Activated T-helper 2 cell treated with anti-CD3 and anti-CD28 coated beads, Interferon-gamma antibody, Interleukin-2, Interleukin-4, amounts not matched to agents 10 μg/mL and 5 μg/mL and 100 μg/mL, durations not matched to agents 14 hours and 24 hours and 36 hours (primary cell): ENCODE results near the gene LZTS3. TPM values are rescaled to one million over a fixed set of nuclear protein-coding genes. Genes with fewer than 3 reads are reported as not detected.
"Not testable (repeated sequence)": the region's sequence is repeated elsewhere in the genome, so short reads cannot be mapped to it uniquely, and the experiment has no call there.

Experiments
- DNase-seq: peaks from one replicate; pipeline ENCODE4 v3.0.0; 2021; ENCODE audit warnings: low spot score
- H3K27ac Mint-ChIP-seq: one replicate; pipeline ENCODE4 v1.8.0; 2021; ENCODE audit warnings: mixed read lengths
- H3K27me3 Mint-ChIP-seq: one replicate; pipeline ENCODE4 v1.8.0; 2021; ENCODE audit warnings: low read depth, mixed read lengths
- H3K36me3 Mint-ChIP-seq: one replicate; pipeline ENCODE4 v1.8.0; 2021; ENCODE audit warnings: low read depth, mixed read lengths
- H3K4me1 Mint-ChIP-seq: one replicate; pipeline ENCODE4 v1.8.0; 2021; ENCODE audit warnings: low read depth, mixed read lengths
- H3K4me3 Mint-ChIP-seq: one replicate; pipeline ENCODE4 v1.8.0; 2021; ENCODE audit warnings: low read depth, mild to moderate bottlenecking, moderate library complexity, mixed read lengths
- H3K9me3 Mint-ChIP-seq: one replicate; pipeline ENCODE4 v1.8.0; 2021; ENCODE audit warnings: mixed read lengths
- intact Hi-C: fragments of 100-400 bp; cut with micrococcal nuclease; formaldehyde crosslinking; loops from one replicate; pipeline ENCODE4 v1.15.1; 2023
- total RNA-seq: library from RNA; stranded (reverse); gene quantifications from 2 replicates; pipeline ENCODE4 v1.2.3, GENCODE V29; 2022

Gene LZTS3
- total RNA-seq, 1 donor from 2014 or later = 0.66 TPM

DNA sequence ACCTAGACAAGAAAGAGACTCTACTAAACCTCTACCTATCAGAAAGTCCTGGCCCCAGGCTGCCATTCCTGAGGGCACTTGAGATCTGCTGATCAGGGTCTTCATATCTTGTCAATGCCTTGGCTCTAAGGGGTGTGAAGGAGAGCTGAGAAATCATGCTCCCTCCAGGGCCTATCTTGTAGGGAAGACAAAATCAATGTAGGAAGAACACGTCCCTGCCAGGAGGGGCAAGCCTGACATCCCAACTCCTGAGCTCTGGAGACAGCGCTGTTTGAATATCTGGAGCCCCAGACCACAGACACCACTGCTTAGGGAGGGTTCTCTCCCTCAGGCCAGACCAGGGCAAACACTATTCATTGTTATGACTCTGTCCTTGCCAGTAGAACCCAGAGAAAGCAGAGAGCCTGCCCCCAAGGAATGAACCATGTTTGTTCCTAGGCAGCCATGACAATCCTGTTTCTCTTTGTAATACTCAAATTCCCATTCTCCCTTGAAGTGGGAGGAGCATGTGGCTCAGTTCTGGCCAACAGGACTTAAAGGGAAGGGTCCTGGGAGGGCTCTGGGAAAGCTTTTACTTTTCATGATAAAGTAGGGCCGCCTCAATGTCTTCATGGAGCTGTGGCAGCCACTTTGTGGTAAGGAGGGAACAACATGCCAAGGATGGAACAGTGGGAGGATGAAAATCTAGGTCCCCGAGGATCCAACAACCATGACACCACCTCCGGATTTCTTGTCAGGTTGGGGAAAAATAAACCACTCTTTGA lies 11.9 kb downstream of the LZTS3 start:
- Mint-ChIP-seq H3K36me3 (peaks cover 14% of the 10 kb centered on the region), H3K4me3 (peak overlapping the region; percentile 44), H3K4me1 (peaks cover 21% of the 10 kb centered on the region), H3K9me3 (no peaks in the 10 kb centered on the region), H3K27ac (no peak overlapping the region), H3K27me3 (no peaks in the 10 kb centered on the region)
- no peak for DNase-seq
- intact Hi-C loops = no loop called here

- H3K27me3 Mint-ChIP-seq = no peaks in the 10 kb centered on the region
- intact Hi-C loops = no loop called here
- no peak for DNase-seq
- H3K4me1 Mint-ChIP-seq = peaks cover 27% of the 10 kb centered on the region
- no peak overlapping the region for H3K27ac Mint-ChIP-seq
- H3K4me3 Mint-ChIP-seq = peak overlapping the region; percentile 39
- no peaks in the 10 kb centered on the region for H3K9me3 Mint-ChIP-seq
- peaks cover 22% of the 10 kb centered on the region for H3K36me3 Mint-ChIP-seq
Measured at GRCh38 chr20:3160418-3160817, 12.9 kb downstream of the LZTS3 start.

DNA sequence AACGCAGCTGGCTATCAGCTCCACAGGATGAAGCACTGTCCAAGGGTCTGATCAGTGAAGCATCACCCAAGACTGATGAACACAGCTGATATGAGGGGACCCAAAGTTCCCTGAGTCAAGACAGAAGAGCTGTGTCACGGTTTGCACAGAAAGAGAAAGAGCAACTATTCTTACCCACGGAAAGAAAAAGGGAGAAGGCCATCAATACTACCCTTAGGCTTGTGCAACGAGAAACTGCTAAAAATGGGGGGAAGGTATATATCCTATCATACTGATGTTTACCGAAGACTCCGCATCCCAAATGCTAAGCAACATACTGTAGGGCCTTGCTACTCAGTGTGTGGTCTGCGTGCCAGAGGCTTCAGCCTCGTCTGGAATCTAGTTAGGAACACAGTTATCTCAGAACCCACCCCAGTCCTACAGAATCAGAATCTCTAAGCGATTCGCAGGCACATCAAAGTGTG lies 14.3 kb downstream of the LZTS3 start:
- H3K36me3 Mint-ChIP-seq = peaks cover 29% of the 10 kb centered on the region
- peak overlapping the region; percentile 98 for H3K4me3 Mint-ChIP-seq
- H3K27ac Mint-ChIP-seq = peak overlapping the region; percentile 92
- H3K4me1 Mint-ChIP-seq = peaks cover 28% of the 10 kb centered on the region
- intact Hi-C loops = loop anchor here (1.0 to 5.0 kb wide), 3 partner anchors 14 to 112 kb away; partner anchors contain the start of genes LZTS3 and MRPS26
- H3K27me3 Mint-ChIP-seq = no peaks in the 10 kb centered on the region
- no peaks in the 10 kb centered on the region for H3K9me3 Mint-ChIP-seq
- DNase-seq = no peak

- no peaks in the 10 kb centered on the region for H3K9me3 Mint-ChIP-seq
- peaks cover 38% of the 10 kb centered on the region for H3K36me3 Mint-ChIP-seq
- H3K27ac Mint-ChIP-seq = peak overlapping the region; percentile 85
- no peaks in the 10 kb centered on the region for H3K27me3 Mint-ChIP-seq
- intact Hi-C loops = loop anchor here (2.0 to 5.0 kb wide), 4 partner anchors 36 to 173 kb away; partner anchors contain the start of genes ITPA and MRPS26
- DNase-seq = no peak
- peaks cover 35% of the 10 kb centered on the region for H3K4me1 Mint-ChIP-seq
- H3K4me3 Mint-ChIP-seq = peak overlapping the region; percentile 76
Measured at GRCh38 chr20:3157817-3158216, 15.5 kb downstream of the LZTS3 start.

GRCh38 chr20:3156811-3157619 lies 16.3 kb downstream of the LZTS3 start:
- intact Hi-C loops = loop anchor here (2.0 to 5.0 kb wide), 4 partner anchors 35 to 172 kb away; partner anchors contain the start of genes ITPA and MRPS26
- Mint-ChIP-seq H3K27ac (peak overlapping the region; percentile 85), H3K4me3 (peak overlapping the region; percentile 76), H3K9me3 (no peaks in the 10 kb centered on the region), H3K4me1 (peaks cover 37% of the 10 kb centered on the region), H3K36me3 (peaks cover 41% of the 10 kb centered on the region), H3K27me3 (no peaks in the 10 kb centered on the region)
- no peak for DNase-seq

GRCh38 chr20:3152057-3152644 lies 21.2 kb downstream of the LZTS3 start:
- intact Hi-C loops, H3K9me3 Mint-ChIP-seq, DNase-seq, H3K4me3 Mint-ChIP-seq, H3K27me3 Mint-ChIP-seq: not testable (repeated sequence)
- H3K4me1 Mint-ChIP-seq = peaks cover 36% of the 10 kb centered on the region
- peaks cover 66% of the 10 kb centered on the region for H3K36me3 Mint-ChIP-seq
- H3K27ac Mint-ChIP-seq = peak overlapping the region; percentile 22

GRCh38 chr20:3150908-3151307 lies 22.4 kb downstream of the LZTS3 start:
- no peak overlapping the region for H3K27ac Mint-ChIP-seq
- intact Hi-C loops = no loop called here

GRCh38 chr20:3146732-3147341 lies 26.5 kb downstream of the LZTS3 start:
- Mint-ChIP-seq H3K4me1 (peaks cover 15% of the 10 kb centered on the region), H3K4me3 (no peak overlapping the region), H3K27ac (no peak overlapping the region), H3K9me3 (no peaks in the 10 kb centered on the region), H3K36me3 (peaks cover 49% of the 10 kb centered on the region), H3K27me3 (no peaks in the 10 kb centered on the region)
- DNase-seq = no peak
- intact Hi-C loops = no loop called here

More at GRCh38 chr20:3150908-3151307, 22.4 kb downstream of the LZTS3 start:
- DNase-seq = no peak
- no peak overlapping the region for H3K4me3 Mint-ChIP-seq
- peaks cover 28% of the 10 kb centered on the region for H3K4me1 Mint-ChIP-seq
- H3K9me3 Mint-ChIP-seq = no peaks in the 10 kb centered on the region
- H3K36me3 Mint-ChIP-seq = peaks cover 62% of the 10 kb centered on the region
- no peaks in the 10 kb centered on the region for H3K27me3 Mint-ChIP-seq

- Mint-ChIP-seq H3K36me3 (peaks cover 30% of the 10 kb centered on the region), H3K27me3 (no peaks in the 10 kb centered on the region), H3K4me1 (peaks cover 4% of the 10 kb centered on the region), H3K4me3 (no peak overlapping the region), H3K27ac (no peak overlapping the region), H3K9me3 (no peaks in the 10 kb centered on the region)
- intact Hi-C loops = no loop called here
- no peak for DNase-seq
Measured at GRCh38 chr20:3141757-3142156, 31.6 kb downstream of the LZTS3 start.

DNA sequence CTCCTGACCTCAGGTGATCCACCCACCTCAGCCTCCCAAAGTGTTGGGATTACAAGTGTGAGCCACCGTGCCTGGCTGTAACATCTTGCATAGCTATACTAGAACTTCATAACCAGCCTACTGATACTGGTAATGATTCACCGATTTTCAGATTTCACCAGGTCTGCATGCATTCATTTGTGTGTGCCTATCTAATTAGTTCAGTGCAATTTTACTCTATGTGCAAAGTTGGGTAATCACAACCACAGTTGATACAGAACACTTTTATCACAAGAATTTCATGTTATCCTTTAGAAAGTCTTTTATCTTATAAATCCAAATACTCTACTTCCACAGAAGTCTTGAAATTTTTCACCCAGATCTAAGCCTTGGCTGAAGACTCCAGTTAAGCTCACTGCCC lies 35.9 kb downstream of the LZTS3 start:
- no peak for DNase-seq

DNA sequence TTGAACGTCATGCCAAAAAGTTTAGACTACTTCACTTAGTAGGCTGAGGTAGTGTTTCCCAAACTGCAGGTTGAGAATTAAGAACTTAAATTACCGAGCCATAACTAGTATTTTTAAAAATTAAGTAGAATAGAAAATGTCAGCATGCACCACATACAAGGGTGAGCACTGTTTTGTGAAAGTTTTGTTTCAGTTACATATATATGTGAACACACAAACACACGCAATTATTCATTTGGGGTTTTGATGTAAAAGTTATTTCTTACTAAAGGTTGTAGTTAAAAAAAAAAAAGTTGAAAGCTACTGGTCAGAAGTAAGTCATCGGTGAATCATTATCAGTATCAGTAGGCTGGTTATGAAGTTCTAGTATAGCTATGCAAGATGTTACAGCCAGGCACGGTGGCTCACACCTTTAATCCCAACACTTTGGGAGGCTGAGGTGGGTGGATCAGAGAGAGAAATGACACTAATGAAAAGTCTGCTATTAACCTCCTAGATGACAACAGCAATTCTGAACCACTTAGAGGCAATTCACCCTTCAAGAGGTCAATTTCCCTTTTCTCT lies 37.8 kb downstream of the LZTS3 start:
- no peak for DNase-seq

More for the DNA sequence above, 35.9 kb downstream of the LZTS3 start:
- no peaks in the 10 kb centered on the region for H3K9me3 Mint-ChIP-seq
- peaks cover 14% of the 10 kb centered on the region for H3K36me3 Mint-ChIP-seq
- H3K27ac Mint-ChIP-seq = no peak overlapping the region
- H3K4me1 Mint-ChIP-seq = peaks cover 4% of the 10 kb centered on the region
- no peak overlapping the region for H3K4me3 Mint-ChIP-seq
- intact Hi-C loops = no loop called here
- H3K27me3 Mint-ChIP-seq = no peaks in the 10 kb centered on the region

DNA sequence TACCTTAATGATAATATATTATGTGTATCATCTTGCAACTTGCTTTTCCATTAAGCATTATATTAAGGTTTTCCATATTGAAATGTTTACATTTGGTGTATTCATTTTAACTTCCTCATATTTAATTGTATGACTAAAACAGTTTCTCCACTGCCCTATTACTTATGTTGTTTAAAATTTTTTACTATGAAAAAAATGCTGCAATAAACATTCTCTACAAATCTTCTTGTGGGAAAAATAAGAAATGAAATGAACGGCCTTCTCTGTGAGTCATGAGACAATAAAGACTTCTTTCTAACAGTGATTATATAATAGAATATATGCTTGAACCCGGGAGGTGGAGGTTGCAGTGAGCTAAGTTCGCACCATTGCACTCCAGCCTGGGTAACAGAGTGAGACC lies 39.2 kb downstream of the LZTS3 start:
- Mint-ChIP-seq H3K9me3 (no peaks in the 10 kb centered on the region), H3K36me3 (peaks cover 9% of the 10 kb centered on the region), H3K27ac (no peak overlapping the region), H3K4me3 (no peak overlapping the region), H3K27me3 (no peaks in the 10 kb centered on the region), H3K4me1 (no peaks in the 10 kb centered on the region)
- intact Hi-C loops = no loop called here
- no peak for DNase-seq

More for the DNA sequence above, 37.8 kb downstream of the LZTS3 start:
- Mint-ChIP-seq H3K27me3 (no peaks in the 10 kb centered on the region), H3K27ac (no peak overlapping the region), H3K9me3 (no peaks in the 10 kb centered on the region), H3K4me3 (no peak overlapping the region), H3K36me3 (peaks cover 13% of the 10 kb centered on the region), H3K4me1 (peaks cover 4% of the 10 kb centered on the region)
- intact Hi-C loops = no loop called here
